H1 (cell line): ENCODE data around the gene CYB561. TPM values are rescaled to one million over a fixed set of nuclear protein-coding genes. Genes with fewer than 3 reads are reported as not detected.

Experiments used
- BRCA1 ChIP-seq: IDR thresholded peaks from 2 replicates; pipeline ENCODE4 v1.6.1; 2012; ENCODE audit warnings: low read depth, low read length, improper control_type of control experiment
- EGR1 ChIP-seq: IDR thresholded peaks from 2 replicates; pipeline ENCODE4 v1.6.1; 2011; ENCODE audit warnings: low read depth, low read length, borderline replicate concordance
- PHF8 ChIP-seq: fragments of 200-600 bp; sonication (generic); conservative IDR thresholded peaks from 2 replicates; pipeline ENCODE4 v1.7.1; 2012; ENCODE audit warnings: low read depth, mild to moderate bottlenecking, inconsistent platforms, low read length, moderate library complexity
- RNF2 ChIP-seq: fragments of 200-900, 300-1000 bp; sonication (generic); IDR thresholded peaks from 2 replicates; pipeline ENCODE4 v1.7.1; 2016; ENCODE audit warnings: borderline replicate concordance, low read depth, mild to moderate bottlenecking, antibody characterized with exemption, low read length; ENCODE audit not compliant: poor library complexity, severe bottlenecking; ENCODE audit errors: missing control alignments
- SP4 ChIP-seq: IDR thresholded peaks from 2 replicates; pipeline ENCODE4 v1.6.1; 2012; ENCODE audit warnings: low read length, inconsistent platforms
- SRF ChIP-seq: IDR thresholded peaks from 2 replicates; pipeline ENCODE4 v1.6.1; 2011; ENCODE audit warnings: mild to moderate bottlenecking, low read depth, low read length, moderate library complexity
- polyA plus RNA-seq, 7 experiments: library from polyadenylated mRNA; depleted of rRNA in 3 of 7; stranded (reverse) in 5 of 7; unstranded in 2 of 7; fragments of >200 nt in 5 of 7; fragments of 200-250 nt in 2 of 7; gene quantifications; 1 replicate in 5 of 7; 2 replicates in 1 of 7; 4 replicates in 1 of 7; pipeline versions ENCODE4 v1.2.1 to v1.2.3, GENCODE V29; 2011 to 2013; ENCODE audit warnings: missing spikeins in 2 of 7, mixed read lengths in 2 of 7
- total RNA-seq: library from RNA; stranded (reverse); fragmentation: NEBNext Ultra II Directional; extraction: Animal tissue kit (Norgen Biotek cat#: 25700); gene quantifications from 2 replicates; pipeline ENCODE4 v1.2.1, GENCODE V29; 2021
- TF ChIP-seq, protein P1 (sequence below): IDR thresholded peaks from 2 replicates; pipeline ENCODE4 v1.6.1; 2011; ENCODE audit warnings: low read length, improper control_type of control experiment

Gene CYB561
- total and polyA plus RNA-seq, 2 of the 8 experiments (the other 6 are each of a cell fraction or from before 2014, with no cell fraction given) = 19.7 to 23.4 TPM

GRCh38 chr17:63412234-63412633 is 33.9 kb downstream of the CYB561 start (continued):
- TF ChIP-seq, protein P1, sequence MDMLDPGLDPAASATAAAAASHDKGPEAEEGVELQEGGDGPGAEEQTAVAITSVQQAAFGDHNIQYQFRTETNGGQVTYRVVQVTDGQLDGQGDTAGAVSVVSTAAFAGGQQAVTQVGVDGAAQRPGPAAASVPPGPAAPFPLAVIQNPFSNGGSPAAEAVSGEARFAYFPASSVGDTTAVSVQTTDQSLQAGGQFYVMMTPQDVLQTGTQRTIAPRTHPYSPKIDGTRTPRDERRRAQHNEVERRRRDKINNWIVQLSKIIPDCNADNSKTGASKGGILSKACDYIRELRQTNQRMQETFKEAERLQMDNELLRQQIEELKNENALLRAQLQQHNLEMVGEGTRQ = no peak
- TF ChIP-seq RNF2 = no peak
- no peak for TF ChIP-seq SP4
- TF ChIP-seq SRF = no peak
- TF ChIP-seq PHF8 = no peak
- TF ChIP-seq EGR1 = no peak
- TF ChIP-seq BRCA1 = no peak
